Hematopoietic multipotent progenitor cell treated with erythropoietin and hydrocortisone succinate and interleukin-3 and kit ligand, for 4 days (in vitro differentiated cells): Measurements from ENCODE around the gene BCR.

Source experiments
- DNase-seq: peaks from one replicate; pipeline ENCODE4 v3.0.0-alpha.2; 2015

The BCR gene

DNA sequence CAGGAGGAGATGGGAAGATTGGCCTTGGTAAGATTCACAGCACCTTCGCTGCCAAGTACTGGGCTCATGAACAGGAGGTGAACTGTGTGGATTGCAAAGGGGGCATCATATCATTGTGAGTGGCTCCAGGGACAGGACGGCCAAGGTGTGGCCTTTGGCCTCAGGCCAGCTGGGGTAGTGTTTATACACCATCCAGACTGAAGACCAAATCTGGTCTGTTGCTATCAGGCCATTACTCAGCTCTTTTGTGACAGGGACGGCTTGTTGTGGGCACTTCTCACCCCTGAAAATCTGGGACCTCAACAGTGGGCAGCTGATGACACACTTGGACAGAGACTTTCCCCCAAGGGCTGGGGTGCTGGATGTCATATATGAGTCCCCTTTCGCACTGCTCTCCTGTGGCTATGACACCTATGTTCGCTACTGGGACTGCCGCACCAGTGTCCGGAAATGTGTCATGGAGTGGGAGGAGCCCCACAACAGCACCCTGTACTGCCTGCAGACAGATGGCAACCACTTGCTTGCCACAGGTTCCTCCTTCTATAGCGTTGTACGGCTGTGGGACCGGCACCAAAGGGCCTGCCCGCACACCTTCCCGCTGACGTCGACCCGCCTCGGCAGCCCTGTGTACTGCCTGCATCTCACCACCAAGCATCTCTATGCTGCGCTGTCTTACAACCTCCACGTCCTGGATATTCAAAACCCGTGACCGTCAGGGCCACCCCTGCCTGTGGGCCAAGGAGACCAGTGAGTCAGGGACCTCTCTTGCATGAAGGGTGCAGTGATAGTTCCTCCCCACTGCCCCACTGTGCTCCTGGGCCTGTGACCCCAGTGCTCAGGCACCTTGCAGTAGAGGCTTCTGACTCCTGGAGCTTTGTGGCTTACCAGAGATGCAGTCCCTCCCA, 83.6 kb downstream of the BCR start:
- DNase-seq: peak; percentile 36

- DNase-seq: no peak
Observed at GRCh38 chr22:23264610-23265367, 84.5 kb downstream of the BCR start.

DNA sequence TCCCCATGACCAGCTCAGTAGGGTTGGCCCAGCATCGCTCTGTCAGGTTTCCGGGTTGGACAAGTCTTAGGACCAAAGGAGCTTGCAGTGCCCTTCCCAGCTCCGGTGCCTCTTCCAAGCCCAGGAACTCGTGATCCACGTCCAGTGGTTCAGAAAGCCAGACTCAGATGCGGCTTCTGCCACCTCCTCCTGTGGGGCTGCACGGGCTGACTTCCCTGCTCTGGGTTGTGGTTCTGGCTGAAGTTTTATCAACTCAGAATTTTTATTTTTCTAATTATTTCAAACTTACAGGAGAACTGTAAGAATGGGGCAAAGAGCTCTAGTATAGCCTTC, 85.0 kb downstream of the BCR start:
- no peak for DNase-seq

- DNase-seq: no peak
Observed at GRCh38 chr22:23266780-23267179, 86.5 kb downstream of the BCR start.

GRCh38 chr22:23267226-23268043, 87.1 kb downstream of the BCR start:
- no peak for DNase-seq

- no peak for DNase-seq
Observed at GRCh38 chr22:23268139-23268712, 87.9 kb downstream of the BCR start.

- DNase-seq: no peak
Observed at GRCh38 chr22:23268877-23269276, 88.6 kb downstream of the BCR start.

- no peak for DNase-seq
Observed at GRCh38 chr22:23269441-23270211, 89.3 kb downstream of the BCR start.

- DNase-seq: no peak
Observed at GRCh38 chr22:23270212-23270733, 90.0 kb downstream of the BCR start.

DNA sequence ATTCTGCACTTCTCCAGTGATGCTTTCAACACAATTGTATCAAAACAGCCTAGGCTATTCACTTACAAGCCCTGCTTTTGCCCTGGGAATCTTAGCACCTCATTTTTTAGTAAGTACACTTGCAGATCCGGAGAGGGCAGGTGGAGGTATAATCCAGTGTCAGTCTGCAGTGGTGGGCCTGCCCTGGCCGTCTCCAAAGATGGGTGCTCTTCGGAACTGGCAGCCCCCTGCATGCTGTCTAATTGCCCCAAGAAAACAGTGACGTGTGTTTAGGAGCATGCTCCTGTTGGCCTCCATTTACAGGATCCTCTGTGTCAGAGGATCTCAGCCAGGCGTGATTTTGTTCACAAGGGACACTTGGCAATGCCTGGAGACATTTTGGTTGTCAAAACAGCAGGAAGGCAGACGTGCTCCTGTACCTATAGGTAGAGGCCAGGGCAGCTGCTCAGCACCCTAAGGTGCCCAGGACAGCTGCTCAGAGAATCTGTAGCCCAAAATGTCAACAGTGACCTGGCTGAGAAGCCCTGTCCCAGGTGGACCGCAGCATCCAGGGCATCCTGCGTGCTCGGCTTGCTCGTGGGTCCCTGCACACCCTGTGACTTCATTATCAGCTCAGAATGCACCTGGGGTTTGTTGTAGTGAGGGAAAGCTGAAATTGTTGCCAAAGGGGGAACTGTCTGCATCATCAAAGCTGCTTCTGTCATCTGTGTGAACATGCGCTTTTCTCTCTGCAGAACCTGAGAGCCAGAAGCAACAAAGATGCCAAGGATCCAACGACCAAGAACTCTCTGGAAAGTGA, 90.7 kb downstream of the BCR start:
- no peak for DNase-seq

- DNase-seq: no peak
Observed at GRCh38 chr22:23271597-23271908, 91.2 kb downstream of the BCR start.

DNA sequence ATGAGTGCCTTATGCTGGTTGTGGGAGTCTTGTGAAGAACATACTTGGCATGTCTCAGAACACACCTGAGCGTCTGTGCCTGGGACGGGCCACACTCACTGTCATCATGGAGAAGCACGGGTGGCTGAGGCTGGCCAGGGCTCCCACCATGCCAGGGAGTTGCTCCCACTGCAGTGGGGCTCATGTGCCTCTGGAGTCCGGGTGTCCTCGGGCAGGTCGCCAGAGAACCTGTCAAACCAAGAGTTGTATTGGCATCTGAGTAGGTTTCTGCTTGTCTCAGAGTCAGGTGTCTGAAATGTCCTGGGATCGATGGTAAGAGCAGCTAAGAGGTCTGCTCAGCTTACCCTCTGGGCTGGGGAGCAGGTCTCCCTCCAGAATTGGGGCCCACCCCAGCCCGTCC, 92.1 kb downstream of the BCR start:
- no peak for DNase-seq

GRCh38 chr22:23272834-23273233, 92.5 kb downstream of the BCR start:
- no peak for DNase-seq

DNA sequence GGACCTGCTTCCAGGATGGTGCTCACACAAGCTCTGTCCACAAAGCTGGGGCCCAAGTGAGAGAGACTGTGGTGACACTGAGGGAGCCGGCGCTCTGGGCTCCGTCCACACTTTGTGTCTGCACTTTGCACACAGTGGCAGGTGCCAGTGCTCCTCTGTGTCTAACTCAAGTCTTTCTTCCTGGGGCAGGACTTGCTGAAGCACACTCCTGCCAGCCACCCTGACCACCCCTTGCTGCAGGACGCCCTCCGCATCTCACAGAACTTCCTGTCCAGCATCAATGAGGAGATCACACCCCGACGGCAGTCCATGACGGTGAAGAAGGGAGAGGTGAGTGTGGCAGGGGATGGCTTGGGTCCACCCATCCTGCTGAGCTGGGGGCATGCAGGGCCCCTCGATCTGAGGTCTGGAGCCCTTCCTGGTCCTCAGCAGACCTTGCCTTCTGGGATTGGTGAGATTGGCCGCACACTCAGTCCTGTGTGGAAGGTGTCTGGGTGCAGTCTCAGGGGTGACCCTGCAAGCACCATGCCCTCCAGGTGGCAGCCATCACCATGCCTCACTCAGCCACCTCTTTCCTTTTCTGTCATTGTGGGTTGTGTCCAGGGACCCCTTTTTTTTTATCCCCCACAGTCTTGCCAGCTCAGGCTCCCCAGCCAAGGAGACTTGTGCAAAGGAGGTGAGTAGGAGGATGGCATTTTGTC, 93.3 kb downstream of the BCR start:
- DNase-seq: no peak

- no peak for DNase-seq
Observed at GRCh38 chr22:23274146-23274526, 93.8 kb downstream of the BCR start.

- no peak for DNase-seq
Observed at GRCh38 chr22:23274891-23275694, 94.8 kb downstream of the BCR start.

- no peak for DNase-seq
Observed at GRCh38 chr22:23275751-23276150, 95.4 kb downstream of the BCR start.

DNA sequence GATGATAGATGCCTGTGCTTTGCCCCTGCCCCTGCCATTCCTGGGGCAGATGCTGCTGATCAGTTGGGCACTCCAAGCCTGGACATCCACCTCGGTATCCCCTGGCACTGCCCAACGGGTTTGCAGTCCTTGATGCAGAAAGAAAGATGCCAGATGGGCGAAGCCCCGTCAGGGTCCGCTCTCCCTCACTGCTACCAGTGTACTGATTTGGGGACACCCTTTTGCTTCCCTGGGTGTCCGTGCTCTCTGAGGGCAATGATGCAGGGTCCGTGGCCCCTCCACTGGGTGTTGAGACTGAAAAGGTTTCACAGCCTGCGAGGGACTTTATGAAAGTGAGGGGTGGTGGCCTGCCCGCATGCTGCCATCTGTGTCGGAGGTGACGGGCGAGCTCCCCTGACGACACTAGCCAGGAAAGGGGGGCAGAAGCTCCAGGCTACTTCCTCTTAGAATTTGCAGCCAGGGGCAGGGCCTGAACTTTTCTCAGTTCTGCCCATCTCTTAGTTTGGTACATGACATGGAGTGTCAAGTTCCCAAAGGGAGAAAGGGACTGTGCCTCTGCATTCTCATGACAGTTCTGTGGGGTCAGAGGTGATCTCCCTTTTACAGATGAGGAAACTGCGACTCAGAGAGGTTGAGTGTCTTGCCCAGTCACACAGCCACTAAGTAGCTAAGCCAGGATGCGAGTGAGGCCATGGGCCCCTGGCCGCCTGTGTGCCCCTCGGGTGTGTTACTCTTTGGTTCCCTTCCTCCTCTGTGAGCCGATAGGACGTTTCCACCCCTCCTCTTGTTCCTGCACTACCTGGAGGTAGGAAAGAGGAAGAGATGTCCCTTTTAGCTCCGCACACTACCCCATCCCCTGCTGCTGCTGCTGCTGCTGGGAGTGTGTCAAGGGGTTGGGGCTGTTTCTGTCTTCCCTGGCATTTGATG, 96.6 kb downstream of the BCR start:
- no peak for DNase-seq
